Testis (tissue), 2 donors: ENCODE data around the gene GABRB2.

Experiments
- POLR2A ChIP-seq: fragments of 450-650 bp; IDR thresholded peaks from one replicate; pipeline ENCODE4 v1.6.1; 2017; ENCODE audit warnings: antibody characterized with exemption, mild to moderate bottlenecking, moderate library complexity
- TF ChIP-seq, protein P1 (sequence below), 3 experiments: fragments of 450-650 bp in 2 of 3; fragments of 200-600 bp in 1 of 3; sonication (generic) in 1 of 3; IDR thresholded peaks; one replicate each; pipeline ENCODE4 v1.5.1; 2016 to 2019; ENCODE audit warnings: antibody characterized with exemption in 3 of 3, mild to moderate bottlenecking in 2 of 3, moderate library complexity in 1 of 3

GRCh38 chr5:161265006-161265405 lies 281.5 kb downstream of the GABRB2 start:
- TF ChIP-seq, protein P1, sequence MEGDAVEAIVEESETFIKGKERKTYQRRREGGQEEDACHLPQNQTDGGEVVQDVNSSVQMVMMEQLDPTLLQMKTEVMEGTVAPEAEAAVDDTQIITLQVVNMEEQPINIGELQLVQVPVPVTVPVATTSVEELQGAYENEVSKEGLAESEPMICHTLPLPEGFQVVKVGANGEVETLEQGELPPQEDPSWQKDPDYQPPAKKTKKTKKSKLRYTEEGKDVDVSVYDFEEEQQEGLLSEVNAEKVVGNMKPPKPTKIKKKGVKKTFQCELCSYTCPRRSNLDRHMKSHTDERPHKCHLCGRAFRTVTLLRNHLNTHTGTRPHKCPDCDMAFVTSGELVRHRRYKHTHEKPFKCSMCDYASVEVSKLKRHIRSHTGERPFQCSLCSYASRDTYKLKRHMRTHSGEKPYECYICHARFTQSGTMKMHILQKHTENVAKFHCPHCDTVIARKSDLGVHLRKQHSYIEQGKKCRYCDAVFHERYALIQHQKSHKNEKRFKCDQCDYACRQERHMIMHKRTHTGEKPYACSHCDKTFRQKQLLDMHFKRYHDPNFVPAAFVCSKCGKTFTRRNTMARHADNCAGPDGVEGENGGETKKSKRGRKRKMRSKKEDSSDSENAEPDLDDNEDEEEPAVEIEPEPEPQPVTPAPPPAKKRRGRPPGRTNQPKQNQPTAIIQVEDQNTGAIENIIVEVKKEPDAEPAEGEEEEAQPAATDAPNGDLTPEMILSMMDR (IDR thresholded peaks at IDR 0.05), result no peak
- no peak for TF ChIP-seq POLR2A
